HG02981 (cell line): Measurements from ENCODE around the gene CFAP74.

Experiments used
- ATAC-seq: cut with Tn5 transposase; IDR thresholded peaks from one replicate; pipeline ENCODE4 v1.9.1; 2021; ENCODE audit warnings: mild to moderate bottlenecking, moderate library complexity; ENCODE audit not compliant: unreplicated experiment

The CFAP74 gene

DNA sequence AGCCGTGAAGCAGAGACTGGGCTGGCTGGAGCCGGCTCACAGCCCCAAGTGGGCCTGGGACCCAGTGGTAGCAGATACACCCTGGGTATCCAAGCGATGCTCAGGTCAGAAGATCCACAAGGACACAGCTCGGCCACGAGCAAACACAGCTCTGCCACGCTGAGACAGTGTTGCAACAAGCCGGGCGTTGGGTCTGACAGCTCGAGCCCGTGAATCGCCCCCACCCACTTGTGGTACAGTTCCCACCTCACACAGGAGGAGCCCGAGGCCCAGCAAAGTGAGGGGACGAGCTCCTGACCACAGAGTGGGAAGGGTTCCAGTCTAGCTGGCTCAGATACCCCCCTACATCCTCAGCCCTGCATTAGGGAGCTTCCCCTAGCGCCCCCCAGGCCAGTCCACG is 37.7 kb upstream of the CFAP74 start:
- no peak for ATAC-seq

DNA sequence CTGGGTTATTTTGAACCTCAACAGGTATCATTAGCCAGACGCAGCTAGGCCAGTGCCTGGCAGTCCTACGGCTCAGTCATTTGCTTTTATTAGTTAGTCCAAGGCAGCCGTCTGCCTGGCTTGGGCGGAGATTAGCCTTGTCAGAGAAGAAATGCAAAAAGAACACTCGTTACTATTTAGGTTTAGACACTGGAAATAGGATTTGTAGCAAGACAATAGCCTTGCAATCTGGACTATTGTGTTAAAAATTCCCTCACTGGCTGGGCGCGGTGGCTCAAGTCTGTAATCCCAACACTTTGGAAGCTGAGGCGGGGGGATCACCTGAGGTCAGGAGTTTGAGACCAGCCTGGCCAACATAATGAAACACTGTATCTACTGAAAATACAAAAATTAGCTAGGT is 35.7 kb upstream of the CFAP74 start:
- no peak for ATAC-seq

DNA sequence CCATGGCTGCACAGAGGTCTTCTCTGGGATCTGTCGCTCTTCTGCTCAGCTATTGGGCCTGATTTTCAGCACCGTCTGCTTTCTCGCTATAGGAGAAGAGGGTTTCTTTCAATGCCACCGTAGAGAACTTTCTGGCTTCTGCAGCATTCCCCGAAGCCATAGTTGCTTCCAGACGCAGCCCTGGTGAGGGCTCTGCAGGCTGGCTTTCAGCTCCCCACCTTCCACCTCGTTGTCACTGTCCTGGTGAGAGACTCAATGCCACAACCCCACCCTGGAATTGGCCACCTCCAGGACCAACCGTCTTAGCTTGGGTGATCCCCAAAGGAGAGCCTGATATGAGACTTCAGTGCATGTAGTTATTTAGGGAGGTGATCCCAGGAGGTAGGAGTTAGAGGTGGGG is 34.6 kb upstream of the CFAP74 start:
- ATAC-seq = no peak

DNA sequence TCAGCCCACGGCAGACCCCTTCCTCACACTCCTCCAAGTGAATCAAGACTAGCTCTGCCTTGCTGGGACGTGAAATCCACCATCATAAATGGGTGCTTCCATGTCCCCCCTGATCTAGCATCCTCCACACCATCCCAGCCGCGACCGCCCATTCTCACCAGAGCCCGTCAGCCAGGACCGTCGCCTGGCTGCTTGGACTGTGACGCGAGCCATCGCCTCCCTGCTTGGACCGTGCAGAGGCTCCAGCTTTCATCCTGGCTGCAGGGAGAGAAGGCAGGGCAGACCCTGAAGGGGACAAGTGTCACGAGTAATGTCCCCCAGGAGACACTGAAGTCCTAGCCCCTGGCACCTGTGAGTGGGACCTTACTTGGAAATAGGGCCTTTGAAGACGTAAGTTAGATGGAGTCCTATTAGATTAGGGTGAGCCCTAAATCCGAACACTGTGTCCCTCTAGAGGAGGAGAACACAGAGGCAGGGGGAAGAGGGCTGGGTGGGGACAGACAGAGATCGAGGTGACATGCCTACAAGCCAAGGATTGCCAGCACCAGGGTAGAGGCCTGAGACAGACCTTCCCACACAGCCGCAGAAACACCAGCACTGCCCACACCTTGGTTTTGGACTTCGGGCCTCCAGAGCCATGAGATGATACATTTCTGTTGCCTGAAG is 33.9 kb upstream of the CFAP74 start:
- no peak for ATAC-seq

DNA sequence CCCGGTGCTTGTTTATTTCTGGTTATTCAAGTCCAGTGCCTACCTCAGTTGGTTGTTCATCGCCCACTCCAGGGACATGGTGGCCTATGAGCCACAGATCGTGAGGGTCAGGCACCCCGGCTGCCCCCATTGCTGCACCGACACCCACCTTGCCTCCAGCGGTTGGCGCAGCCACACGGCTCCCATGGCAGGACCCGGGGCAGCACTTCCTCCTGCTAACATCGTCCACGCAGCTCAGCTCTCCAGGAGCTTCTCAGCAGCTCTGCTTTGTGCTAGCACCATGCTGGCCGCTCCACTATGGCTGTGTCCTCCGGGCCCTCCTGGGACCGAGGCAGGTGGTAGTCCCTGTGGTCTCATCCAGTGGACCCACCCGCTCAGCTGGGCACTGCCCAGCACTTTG is 32.7 kb upstream of the CFAP74 start:
- ATAC-seq = no peak

DNA sequence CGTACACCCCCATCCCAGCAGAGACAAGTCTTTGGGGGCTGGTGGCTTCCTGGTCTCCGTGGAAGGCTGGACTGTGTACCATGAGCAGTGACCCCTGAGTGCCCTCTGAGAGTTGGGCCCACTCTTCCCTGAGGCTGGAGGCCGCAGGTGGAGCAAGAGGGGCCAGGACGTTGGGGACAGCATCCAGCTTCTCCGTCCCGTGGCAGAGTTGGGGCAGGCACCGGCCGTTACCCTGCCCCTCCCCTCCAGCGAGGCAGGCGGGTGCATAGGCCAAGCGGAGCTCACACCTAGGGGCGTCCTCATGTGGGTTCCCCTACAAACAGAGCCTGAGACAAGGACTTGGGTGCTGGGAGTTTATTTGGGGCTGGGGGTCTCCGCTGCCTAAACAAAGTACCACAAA is 29.6 kb upstream of the CFAP74 start:
- ATAC-seq = no peak

DNA sequence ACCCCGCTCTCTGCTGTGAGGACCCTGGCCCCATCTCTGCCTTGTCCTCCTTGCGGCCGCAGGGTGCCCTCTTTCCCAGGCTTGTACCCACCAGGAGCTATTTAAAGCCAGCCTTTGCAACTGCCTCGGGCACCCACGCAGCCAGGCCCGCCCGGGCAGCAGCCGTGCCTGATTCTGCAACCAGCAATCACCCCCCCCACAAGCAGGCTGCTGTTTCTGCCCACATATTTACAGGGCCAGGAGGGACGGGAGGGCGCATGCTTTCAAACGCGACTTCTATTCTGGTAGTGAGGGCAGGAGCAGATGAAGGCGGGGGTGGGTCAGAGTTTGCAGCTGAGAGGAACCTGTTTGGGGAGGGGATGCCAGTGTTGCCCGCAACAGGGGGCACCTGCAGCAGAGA is 29.2 kb upstream of the CFAP74 start:
- ATAC-seq = no peak

DNA sequence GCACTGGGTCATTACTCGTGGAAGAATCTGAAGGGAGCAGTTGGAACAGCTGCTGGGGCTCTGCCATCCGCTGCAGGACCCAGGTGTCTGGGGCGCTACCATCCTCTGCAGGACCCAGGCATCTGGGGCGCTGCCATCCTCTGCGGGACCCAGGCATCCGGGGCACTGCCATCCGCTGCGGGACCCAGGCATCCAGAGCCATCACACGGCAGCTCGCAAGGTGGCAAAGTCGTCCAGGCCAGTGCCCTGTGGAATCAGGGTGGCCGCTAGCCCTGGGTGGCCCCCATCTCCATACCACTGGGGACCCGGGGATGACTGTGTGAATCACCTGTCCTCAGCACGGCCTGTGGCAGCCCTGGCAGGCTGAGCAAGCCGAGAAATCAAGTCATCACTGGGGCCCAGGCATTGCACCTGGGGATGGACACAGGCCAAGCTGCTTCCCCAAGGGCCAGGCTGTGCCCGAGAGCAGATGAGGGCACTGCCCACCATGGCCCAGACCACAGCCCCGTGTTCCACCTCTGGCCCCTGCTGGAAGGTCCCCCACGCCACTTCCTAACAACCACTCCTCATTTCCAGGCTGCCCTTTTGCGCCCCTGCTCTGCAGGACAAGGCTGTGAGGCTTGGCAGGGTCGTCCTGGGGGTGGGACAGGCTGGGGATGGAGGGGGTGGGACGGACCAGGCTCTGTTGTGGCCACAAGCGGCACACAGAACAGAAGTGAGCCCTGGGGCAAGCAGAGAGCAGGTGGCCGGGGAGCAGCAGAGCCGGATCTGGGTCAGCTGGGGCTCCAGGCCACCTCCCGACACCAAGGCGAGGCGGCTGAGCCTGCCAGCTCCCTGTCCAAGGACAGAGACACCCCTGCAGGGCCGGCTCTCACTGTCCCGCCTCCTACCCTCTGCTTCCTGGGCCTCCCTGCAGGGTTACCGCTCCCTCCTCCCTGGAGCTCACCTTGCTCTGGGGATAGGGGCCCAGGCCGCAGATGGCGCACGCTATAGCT is 28.3 kb upstream of the CFAP74 start:
- no peak for ATAC-seq

DNA sequence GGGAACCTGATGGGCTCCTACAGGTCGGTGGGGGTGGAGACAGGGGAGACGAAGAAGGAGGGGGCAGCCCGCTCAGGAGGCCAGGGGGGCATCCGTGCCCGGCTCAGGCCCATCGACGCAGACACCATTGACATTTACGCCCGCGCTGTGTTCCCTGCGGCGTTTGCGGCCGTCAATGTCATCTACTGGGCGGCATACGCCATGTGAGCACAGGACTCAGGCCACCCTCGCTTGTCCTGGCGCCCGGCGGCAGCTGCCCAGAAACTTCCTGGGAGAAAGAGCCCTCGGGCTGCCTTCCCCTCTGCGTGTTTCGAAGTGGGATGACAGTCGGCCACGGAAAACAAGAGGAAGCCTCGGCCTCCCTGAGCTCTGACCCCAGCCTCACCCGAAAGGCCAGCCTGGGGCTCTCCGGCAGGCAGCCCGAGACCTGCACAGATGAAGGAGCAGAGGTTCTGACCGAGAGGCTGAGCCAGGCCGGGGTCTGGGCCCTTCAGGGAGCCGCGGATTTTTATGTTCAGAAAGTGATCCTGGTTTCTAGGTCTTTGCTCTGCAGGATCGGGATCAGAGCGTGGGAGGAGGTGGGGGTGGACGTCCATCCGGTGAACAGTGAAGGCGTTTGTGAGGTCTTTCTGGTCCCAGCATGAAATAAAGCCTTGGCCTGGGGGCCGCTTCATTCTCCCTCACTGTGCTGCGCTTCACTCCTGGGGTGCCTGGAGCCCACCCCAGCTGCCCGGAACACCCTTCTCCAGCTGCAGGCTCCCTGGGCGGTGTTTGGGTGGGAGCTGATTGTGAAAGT is 26.7 kb upstream of the CFAP74 start:
- no peak for ATAC-seq

DNA sequence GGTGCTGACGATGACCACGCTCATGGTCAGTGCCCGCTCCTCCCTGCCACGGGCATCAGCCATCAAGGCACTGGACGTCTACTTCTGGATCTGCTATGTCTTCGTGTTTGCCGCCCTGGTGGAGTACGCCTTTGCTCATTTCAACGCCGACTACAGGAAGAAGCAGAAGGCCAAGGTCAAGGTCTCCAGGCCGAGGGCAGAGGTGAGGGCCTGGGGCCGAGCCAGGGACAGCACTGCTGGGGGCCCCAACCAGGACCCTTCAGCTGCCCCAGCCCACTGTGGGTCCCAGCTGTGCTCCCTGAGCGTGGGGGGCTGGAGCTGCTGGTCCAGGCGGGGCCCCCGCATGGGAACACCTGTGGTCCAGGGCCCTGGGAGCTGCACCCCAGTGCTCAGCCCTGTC is 26.0 kb upstream of the CFAP74 start:
- no peak for ATAC-seq

DNA sequence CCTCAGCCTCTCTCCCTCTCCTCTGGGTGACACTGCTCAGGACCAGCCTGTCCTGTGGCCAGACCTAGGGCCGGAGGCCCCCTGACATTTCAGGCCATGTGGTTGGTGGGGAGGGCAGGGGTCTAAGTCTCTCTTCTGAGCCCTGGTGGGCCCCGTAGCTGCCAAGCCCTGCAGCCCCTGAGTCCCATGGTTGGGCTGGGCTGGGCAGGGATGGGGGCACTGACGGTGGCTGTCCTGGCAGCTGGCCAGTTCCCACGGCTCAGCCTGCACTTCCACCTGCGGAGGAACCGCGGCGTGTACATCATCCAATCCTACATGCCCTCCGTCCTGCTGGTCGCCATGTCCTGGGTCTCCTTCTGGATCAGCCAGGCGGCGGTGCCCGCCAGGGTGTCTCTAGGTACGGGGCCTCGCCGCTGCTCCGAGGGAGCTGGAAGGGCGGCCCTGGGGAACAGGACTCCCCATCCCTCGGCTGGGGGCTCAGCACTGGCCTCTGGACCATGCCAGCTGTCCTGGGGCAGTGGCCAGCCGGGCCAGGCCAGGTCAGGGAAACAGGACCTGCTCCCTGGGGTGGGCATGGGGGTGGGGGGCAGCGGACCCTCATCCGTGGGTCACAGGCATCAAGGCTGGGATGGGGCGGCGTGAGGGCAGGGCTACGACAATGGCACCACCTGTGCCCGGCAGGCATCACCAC is 25.4 kb upstream of the CFAP74 start:
- ATAC-seq = no peak

DNA sequence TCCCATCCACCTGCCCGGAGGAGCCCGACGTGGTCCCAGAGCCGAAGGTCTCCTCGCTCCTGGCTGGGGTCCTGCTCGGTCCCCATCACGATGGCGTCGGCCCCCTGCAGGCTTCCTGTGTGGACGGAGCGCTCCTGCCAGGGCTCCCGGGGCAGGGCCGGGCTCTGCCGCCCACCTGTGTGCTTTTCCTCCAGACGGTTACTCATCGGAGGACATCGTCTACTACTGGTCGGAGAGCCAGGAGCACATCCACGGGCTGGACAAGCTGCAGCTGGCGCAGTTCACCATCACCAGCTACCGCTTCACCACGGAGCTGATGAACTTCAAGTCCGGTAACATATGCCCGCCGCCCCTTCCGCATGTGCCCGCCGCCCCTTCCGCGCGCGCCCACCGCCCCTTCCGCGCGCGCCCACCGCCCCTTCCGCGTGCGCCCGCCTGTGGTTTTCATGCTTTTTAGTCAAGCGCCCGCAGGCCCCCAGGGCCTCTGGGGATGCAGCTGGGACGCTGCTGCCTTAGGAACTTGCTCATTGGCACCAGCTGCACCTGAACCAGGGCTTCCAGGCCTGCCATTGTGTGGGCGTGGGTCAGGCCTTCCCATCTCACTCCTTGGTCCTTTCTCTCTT is 24.5 kb upstream of the CFAP74 start:
- no peak for ATAC-seq

DNA sequence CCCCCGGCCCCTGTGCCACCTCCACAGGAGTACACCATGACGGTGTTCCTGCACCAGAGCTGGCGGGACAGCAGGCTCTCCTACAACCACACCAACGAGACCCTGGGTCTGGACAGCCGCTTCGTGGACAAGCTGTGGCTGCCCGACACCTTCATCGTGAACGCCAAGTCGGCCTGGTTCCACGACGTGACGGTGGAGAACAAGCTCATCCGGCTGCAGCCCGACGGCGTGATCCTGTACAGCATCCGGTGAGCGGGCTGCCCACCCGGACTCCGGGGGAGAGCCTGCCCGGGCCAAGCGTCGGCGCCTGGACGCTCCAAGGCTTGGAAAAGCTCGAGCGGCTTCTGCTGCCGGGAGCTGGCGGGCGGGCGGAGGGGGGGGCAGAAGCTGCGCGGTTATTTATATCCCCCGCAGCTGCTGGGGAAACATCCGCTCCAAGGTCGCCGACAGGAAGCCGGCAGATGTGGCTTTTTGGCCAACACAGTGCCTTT is 21.9 kb upstream of the CFAP74 start:
- no peak for ATAC-seq

DNA sequence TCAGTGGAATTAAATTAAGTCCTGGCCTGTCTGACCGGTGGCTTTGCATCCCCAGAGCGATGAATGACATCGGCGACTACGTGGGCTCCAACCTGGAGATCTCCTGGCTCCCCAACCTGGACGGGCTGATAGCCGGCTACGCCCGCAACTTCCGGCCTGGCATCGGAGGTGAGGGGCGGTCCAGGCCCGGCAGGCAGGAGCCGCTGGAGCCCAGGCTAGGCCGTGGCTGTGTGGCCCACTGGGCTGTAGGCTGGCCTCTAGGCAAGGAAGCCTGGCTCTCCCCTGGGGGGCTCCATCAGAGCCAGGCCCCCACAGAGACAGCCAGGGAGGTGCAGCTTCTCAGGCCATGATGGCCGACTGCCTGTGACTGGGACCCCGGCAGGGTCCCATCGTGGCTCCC is 21.3 kb upstream of the CFAP74 start:
- no peak for ATAC-seq

DNA sequence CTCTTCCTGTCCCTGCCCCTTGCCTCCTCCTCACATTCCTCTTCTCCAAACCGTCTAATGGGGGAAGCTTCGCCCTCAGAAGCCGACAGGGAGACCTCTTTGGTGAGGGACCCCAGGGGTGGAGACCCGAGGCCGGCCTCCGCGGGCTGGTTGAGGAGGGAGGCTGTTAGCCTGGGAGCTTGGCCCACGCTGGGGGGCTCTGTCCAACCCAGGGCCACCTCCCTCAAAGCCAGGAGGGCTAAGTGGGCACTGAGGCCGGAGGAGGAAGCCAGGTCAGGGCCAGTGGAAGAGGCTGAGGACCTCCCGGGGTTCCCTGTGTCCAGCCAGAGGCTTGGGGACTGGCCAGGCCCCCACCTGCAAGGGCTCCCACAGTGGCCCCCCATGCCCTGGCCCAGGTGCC is 20.9 kb upstream of the CFAP74 start:
- no peak for ATAC-seq

DNA sequence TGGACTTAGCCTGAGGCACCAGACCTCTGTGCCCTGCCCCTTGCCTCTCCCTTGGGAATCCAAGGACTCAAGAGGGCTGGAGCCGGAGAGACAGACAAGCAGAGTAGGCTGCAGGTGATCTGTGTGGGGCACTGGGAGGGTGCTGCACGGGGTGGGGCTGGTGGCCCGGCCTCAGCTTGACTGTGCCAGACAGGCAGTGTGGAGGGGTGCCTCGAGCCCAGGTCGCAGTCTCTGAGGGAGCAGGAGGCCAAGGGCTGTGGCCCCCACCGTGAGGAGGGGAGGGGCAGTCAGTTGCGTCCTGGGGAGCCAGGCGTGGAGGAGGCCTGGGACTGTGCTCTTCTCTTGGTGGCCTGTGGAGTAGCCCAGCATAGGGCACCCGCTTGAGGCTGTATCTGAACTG is 19.6 kb upstream of the CFAP74 start:
- no peak for ATAC-seq

DNA sequence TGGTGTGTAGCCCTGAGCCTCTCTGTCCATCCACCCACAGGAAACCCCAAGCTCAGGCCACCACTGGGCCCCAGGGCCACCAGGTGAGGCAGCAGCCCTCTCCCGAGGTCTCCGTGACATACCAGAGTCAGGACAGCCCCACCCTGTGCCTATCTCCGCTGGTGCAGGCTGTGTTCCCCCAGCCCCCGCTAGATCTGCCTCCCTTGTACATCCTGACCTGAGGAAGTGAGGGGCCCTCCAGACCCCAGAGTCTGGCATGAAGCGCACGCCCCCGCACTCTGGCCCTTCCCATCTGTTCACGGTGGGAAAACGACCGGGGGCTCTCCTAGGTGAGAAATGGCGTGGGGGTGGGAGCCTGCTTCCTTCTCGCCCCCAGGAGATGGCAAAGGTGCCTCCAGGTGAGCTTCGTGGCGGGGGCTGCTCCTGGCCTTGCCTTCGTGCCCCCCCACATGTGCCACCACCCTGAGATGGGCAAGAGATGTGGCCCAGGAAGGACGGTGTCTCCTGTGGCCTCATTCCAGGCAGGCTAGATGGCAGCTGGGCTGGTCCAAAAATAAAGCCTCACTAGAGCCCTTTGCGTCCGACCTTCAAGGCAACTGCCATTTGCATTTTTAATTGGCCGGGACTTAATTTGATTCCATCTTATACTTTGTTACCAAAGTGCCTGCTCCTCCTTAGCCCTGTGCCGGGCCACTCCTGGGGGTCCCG is 18.6 kb upstream of the CFAP74 start:
- no peak for ATAC-seq

DNA sequence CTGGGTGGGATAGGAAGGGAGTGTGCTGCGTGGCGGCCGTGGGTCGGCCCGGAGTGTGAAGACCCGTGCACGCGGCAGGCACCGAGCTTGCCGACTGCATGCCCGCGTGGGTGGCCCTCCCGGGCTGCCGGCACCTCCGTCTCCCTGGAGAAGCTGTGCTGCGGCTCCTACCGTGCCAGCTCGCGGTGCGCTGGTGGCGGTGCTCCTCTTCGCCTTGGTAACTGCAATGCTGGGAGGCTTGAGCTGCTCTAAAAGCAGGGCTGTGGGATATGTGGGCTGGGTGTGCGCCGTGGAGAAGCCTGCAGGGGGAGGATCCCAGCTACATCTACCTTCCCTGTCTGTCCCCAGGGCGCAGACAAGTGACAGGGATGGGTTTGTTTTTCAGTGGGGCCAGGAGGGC is 18.0 kb upstream of the CFAP74 start:
- ATAC-seq = no peak

DNA sequence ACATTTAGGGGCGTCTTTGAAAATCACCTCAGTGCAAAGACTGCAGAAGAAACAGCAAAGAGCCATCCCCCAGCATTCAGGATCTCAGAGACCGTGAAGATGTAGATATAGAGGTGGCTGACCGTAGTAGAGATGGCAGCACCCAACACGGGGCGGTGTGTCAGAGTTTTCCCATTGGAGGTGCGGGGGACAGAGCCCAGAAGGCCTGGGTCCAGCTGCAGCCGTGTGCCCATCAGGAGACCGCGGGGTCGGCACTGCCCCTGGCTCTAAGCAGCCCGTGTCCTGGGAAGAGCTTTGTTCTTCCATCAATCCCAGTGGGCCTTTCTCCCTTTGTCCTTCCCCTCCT is 16.7 kb upstream of the CFAP74 start:
- no peak for ATAC-seq
